PC-9 (cell line): ENCODE data around the gene PWP1.

ENCODE experiments used
- EZH2 ChIP-seq: fragments of 200-600 bp; sonication (generic); IDR thresholded peaks from 2 replicates; pipeline ENCODE4 v1.8.0; 2017; ENCODE audit warnings: antibody characterized with exemption, low read depth
- TF ChIP-seq, protein P1 (sequence below): fragments of 200-600 bp; sonication (generic); conservative IDR thresholded peaks from 2 replicates; pipeline ENCODE4 v1.6.1; 2017; ENCODE audit warnings: mixed run types, antibody characterized with exemption, mild to moderate bottlenecking, moderate library complexity

DNA sequence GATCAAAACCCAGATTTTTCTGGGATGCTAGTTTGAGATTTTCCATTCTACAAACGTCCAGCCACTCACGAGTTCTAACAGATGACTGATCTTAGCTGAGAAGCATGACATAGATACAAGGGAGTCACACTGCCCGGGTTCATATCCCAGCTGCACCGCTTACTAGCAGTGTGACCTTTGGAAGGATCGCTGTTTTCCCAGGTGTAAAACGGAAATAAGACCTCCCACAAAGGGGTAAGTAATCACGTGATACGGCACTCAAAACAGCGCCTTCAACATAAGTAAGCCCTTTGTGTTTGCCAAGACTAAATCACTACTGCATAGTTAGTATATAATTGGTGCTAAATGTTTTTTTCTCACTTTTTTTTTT is 624 bp upstream of the PWP1 start:
- TF ChIP-seq, protein P1, sequence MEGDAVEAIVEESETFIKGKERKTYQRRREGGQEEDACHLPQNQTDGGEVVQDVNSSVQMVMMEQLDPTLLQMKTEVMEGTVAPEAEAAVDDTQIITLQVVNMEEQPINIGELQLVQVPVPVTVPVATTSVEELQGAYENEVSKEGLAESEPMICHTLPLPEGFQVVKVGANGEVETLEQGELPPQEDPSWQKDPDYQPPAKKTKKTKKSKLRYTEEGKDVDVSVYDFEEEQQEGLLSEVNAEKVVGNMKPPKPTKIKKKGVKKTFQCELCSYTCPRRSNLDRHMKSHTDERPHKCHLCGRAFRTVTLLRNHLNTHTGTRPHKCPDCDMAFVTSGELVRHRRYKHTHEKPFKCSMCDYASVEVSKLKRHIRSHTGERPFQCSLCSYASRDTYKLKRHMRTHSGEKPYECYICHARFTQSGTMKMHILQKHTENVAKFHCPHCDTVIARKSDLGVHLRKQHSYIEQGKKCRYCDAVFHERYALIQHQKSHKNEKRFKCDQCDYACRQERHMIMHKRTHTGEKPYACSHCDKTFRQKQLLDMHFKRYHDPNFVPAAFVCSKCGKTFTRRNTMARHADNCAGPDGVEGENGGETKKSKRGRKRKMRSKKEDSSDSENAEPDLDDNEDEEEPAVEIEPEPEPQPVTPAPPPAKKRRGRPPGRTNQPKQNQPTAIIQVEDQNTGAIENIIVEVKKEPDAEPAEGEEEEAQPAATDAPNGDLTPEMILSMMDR, result no peak
- TF ChIP-seq EZH2, result no peak
